D341Med (cell line): Measurements from ENCODE around the gene PLAU.
"Not testable (repeated sequence)": the region's sequence is repeated elsewhere in the genome, so short reads cannot be mapped to it uniquely, and the experiment has no call there.

Experiments used
- DNase-seq: peaks from one replicate; pipeline ENCODE4 v3.0.0; 2012; ENCODE audit warnings: low spot score

Gene PLAU

DNA sequence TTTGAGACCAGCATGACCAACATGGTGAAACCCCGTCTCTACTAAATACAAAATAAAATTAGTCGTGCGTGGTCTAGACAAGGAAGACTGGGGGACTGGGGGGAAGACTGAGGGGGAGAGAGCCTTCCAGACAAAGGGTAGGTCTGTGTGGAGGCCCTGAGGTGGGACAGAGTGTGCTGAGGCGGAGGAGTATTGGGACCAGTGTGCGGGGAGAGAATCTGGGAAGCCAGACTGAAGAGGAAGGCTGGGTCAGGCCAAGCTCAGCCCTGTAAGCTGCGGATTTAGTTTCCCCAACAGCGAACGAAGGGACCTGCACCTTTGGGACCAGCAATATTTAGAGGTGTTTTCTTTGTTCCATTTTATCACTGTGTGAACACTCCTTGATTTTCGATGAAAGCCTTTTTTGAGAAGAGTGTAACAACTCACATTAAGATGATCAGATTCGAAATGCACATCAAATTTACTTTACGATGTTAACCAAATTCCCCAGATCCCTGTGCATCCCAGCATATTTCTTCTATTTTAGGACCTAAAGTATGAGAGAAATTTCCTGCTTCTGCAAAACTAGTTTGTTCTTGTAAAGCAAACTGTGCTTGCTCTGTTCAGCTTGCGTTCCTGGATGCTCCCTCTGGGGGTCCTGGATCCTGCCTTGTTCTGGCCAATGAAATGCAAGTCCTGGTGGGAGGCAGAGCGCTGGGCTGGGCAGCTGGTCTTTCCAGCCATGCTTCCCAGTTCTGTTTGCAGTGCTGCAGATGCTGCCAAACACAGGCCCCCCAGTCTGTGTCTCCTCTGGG lies 39.4 kb downstream of the PLAU start:
- no peak for DNase-seq

DNA sequence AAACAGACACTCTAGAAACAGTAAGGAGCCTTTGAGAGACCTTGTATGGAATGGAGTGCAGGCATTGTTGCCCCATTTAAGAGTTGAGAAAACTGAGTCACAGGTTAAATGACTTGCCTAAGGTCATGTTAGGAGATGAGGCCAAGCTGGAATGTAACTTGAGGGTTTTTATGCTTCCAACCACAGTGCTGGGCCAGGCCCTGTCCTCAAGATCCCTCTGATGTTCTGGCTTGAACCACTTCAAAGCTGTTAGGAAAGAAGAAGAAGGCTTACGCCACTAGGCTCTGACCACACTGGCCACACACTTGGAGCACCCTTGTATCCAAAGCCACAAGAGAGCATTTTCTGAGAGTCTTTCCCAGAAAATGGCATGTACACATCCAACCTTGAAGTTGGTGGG lies 42.7 kb downstream of the PLAU start:
- no peak for DNase-seq

DNA sequence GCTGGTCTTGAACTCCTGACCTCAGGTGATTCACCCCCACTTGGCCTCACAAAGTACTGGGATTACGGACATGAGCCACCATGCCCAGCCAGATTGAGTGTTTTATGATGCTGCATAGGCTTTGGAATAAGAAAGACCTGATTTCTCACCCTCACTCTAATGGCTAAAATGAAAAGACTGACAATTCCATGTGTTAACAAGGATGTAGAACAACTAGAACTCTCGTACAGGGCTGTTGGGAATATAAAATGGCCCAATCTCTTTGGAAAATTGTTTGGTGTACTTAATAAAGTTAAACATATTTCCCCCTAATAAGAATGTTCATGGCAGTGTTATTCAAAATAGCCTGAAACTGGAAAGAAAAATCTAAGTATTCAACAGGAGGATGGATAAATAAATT lies 43.8 kb downstream of the PLAU start:
- DNase-seq = no peak

DNA sequence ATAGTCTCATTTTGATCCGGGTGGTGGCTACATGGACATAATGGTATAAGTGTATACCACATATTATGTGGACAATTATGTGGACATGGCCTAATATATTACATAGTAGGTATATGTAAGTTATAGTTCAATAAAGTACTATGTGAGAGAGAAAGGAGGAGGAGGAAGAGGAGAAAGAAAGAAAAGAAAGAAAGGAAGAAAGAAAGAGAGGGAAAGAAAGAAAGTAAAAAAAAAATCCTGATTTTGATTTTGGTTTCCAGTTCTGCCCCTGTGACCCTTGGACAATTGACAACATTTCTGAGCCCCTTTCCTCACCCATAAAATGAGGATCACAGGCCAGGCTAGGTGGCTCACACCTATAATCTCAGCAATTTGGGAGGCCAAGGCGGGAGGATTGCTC lies 44.8 kb downstream of the PLAU start:
- no peak for DNase-seq

DNA sequence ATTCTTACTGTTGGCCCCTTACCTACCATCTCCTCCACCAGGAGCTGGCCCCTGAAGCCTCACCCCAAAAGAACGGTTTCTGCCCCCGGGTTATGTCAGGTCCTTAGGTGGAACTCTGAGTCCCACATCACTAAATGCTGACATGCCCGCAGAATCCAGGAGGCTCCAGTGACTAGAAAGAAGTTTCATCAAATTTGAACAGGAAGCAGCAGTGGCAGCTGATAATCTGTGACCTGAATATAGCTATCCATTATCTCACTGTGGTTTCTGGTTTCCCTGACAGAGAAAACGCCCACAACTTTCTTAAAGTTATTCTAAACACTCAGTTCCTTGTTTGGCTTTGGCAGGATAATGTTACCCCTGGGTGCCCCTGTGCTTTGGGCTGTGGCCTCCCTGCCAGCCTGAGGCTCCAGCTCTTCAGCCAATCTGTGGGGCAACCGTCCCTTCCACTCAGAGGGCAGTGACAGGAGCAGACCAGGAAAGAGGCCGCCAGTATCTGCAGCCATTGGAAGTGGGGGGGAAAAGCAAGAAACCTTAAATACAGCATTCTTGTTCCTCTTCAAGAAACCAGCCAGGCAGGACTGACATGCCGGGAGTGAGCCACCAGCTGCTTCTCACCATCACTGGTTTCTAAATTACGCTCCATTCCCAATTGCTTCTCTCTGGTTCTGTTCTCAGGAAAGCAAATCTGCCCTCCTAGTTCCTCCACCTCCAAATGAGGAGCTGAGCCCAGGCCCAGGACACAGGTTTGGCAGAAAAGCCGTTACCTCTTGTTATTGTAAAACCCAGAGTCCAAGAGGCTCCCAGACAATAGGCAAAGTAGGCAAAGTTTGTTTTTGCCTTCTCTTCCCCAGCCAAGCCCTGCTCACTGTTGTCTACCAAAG lies 45.8 kb downstream of the PLAU start:
- DNase-seq = no peak

DNA sequence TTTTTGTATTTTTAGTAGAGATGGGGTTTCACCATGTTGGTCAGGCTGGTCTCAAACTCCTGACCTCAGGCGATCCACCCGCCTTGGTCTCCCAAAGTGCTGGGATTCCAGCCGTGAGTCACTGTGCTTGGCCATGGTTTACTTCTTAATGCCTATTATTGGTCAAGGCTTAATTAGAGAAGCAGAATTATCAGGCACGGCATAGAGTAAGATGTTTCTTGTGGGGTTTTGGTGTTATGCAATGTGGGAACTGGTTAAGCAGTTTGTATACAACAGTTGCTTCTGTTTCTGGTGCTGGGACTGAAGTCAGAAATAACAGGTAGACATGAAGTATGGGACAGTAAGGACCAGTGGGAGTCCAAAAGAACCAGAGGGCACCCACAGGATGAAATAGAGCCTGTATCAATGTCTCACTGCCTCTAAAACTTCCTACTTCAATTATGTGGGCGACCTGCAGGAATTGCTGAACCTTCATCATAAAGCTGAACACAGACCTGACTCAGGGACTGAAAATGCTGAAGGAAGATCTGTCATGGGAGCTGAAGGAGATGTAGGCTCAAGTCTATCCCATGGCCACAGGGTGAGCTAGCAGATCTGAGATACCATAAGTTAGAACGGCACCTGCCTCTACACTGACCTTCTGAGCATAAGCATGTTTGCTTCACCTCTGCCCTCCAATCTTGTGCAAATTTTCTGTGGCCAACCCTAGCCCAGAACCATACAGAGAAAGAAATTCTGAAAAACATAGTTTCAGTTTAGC lies 48.7 kb downstream of the PLAU start:
- no peak for DNase-seq

DNA sequence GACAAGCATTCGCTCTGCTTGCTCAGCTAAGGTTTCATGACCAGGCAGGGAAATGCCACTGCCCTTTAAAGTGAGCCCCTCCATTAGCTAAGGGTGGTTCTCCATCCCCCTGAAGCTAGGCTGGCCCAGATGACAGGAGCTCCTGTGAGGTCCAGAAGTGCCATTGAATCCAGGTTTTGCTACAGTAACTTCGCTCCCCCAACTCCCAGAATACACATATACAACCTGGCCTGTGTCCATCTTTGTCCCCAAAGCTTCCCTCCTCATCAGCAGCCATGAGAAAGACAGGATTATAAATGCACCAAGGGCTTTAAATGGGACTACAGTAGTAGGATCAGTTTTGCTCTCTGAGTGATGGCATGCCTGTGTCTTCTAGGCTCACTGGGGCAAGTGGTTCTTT lies 51.5 kb downstream of the PLAU start:
- DNase-seq = no peak

DNA sequence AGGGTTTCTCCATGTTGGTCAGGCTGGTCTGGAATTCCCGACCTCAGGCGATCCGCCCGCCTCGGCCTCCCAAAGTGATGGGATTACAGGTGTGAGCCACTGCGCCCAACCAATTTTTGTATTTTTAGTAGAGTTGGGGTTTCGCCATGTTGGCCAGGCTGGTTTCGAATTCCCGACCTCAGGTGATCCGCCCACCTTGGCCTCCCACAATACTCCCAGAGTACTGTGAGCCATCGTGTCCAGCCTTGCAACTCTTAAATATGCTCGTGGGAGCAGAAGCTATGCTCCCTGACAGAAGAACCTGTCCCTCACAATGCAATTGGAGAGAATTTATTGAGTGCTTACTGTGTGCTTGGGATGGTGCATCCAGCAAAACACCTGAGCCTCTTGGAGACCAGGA lies 52.6 kb downstream of the PLAU start:
- not testable (repeated sequence) for DNase-seq

DNA sequence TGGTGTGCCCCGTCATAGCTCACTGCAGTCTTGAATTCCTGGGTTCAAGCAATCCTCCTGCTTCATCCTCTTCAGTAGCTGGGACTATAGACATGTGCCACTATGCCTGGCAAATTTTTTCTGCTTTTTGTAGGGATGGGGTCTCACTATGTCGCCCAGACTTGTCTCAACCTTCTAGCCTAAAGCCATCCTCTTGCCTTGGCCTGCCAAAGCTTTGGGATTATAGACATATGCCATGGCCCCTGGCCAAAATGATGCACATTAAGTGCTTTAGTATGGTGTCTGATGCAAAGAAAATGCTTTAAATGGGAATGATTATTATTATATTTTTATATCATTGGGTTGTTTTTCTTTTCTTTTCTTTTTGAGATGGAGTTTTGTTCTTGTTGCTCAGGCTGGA lies 53.8 kb downstream of the PLAU start:
- DNase-seq = no peak

DNA sequence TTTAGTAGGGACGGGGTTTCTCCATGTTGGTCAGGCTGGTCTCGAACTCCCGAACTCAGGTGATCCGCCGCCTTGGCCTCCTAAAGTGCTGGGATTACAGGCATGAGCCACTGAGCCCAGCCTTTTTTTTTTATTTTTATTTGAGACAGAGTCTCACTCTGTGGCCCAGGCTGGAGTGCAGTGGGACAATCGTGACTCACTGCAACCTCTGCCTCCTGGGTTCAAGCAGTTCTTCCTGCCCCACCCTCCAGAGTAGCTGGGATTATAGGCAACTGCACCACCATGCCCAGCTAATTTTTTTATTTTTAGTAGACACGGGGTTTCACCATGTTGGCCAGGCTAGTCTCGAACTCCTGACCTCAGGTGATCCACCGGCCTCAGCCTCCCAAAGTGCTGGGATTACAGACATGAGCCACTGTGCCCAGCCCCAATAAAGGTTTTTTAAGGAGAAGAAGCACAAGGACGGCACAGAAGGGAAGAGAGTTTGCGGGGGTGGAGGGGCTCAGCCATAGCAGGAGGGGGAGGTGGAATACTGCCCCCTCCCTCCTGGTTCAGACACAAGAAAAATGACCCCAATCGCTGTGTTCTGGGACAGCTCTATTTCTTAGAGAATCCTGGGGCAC lies 54.4 kb downstream of the PLAU start:
- DNase-seq = not testable (repeated sequence)

DNA sequence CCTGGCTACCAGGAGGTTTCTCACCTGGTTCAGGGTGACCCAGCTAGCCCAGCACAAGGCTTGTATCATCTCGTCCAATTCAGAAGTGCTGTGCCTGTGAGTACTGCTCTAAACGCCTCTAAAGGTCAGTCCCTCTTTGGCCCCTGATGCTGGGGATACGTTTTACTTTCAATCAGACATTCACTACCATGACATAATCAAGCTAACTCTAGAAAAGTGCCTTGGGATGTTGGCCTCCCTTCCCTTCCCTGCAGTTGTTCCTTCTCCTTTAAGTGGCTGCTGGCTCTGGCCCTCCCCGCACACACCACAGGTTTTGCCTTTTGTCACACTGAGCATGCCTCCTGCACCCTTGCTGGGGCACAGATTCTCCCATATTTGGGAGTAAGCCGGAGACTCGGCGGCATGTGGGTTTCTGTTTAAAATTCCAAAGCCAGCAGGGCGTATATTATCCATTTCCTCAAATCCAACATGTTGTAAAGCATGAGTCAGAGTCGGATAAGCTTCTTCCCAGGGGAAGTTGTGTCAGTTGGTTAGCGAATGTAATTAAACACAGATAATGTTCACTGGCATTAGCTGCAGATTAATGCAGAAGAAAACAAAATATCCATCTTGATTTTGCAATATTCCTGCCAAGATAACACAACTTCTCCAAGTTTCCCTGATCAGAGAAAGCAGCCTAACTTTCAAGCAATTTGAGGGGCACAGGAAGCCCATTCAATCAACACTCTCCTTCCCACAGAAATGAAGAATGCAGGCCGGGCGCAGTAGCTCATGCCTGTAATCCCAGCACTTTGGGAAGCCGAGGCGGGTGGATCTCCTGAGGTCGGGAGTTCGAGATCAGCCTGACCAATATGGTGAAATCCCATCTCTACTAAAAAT lies 55.2 kb downstream of the PLAU start:
- DNase-seq = peak; percentile 71

DNA sequence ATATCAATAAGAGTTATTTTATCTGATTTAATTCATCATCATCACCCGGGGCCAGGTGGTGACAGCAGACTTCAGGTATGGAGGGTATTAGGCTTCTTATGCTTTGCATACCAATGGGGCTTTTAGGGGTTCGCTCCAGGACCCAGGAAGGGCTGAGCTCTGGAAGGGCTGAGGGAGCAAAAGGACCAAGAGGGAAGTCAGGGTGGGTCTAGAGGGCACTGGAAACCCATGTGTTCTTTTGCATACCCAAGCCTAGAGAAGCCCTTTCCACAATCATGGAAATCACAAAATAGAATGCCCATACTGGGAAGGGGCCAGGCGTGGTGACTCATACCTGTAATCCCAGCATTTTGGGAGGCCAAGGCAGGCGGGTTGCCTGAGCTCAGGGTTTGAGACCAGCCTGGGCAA lies 56.1 kb downstream of the PLAU start:
- DNase-seq = no peak
